ENCODE measurements around the gene CTNNA3. TPM values are rescaled to one million over a fixed set of nuclear protein-coding genes. Genes with fewer than 3 reads are reported as not detected.

CTNNA3 gene
- total RNA-seq, 1 experiment from 2014 or later = 0.06 TPM

GRCh38 chr10:67665491-67665890, 30.5 kb downstream of the CTNNA3 start:
- DNase-seq (ENCODE audit: low read depth) = peak; percentile 79

- no peak for DNase-seq (ENCODE audit: low read depth)
Observed at GRCh38 chr10:67664942-67665341, 31.1 kb downstream of the CTNNA3 start.

- DNase-seq (ENCODE audit: low read depth) = peak; percentile 71
Observed at GRCh38 chr10:67663449-67664087, 32.4 kb downstream of the CTNNA3 start.

DNA sequence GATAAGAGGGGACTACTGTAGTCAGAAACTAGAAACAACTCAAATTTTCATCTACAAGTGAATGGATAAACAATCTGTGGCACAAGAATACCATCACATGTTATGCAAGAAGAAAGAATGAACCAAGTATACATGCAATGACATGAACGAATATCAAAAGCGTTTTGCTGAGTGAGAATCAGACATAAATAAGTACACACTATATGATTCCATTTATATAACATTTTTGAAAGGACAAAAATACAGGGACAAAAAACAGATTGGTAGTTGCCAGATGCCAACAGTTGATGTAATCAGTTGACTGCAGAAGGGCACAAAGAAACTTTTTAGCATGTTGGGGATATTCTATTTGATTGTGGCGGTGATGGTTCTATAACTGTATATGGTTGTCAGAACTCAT, 33.6 kb downstream of the CTNNA3 start:
- DNase-seq (ENCODE audit: low read depth) = no peak

- DNase-seq (ENCODE audit: low read depth) = no peak
Observed at GRCh38 chr10:67659497-67659896, 36.5 kb downstream of the CTNNA3 start.

GRCh38 chr10:67657775-67658174, 38.2 kb downstream of the CTNNA3 start:
- DNase-seq (ENCODE audit: low read depth) = no peak

DNA sequence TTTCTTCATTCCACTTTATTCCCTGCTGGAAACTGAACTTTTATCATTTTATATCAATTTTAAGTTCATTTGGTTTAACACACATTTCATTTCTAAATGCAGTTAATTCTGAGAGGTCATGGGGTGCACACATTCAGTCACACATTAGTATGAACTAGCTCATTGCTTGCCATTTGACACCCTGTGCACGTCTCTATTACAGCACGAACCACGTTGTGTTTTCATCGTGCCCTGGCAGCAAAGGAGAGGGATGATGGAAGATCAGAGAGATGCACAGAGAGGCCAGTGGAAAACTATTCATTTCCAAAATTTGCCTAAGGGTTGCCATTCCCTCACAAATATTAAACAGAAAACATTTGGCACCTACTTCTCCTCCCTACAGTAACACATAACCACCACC, 45.4 kb downstream of the CTNNA3 start:
- no peak for DNase-seq (ENCODE audit: low read depth)

DNA sequence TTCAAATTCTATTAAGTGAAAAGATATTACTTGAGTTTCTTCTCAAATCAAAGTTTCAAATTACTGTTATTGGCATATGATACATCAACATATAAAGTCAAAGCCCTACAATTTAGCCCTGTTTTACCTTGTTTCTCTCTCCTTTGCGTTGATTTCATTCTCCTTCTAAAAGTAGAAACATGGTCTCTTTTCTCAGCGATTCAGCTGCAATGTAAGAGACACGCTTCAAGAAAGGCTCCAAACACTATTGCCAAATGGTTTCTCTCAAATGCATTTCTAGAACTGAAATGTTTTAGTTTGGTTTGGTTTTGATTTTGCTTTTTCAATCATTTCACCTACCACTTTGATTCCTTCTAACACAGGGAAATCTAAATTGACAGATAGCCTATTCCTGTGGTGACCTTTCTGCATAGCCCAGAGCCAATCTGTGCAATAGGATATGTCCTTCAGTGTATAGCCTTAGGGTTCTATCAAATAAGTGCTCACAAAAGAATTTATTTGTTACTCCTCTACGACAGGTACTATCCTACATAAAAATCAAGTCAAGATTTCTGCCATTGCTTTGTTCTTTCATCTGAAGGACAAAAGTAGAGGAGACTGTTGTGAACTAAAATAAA, 47.3 kb downstream of the CTNNA3 start:
- no peak for DNase-seq (ENCODE audit: low read depth)

DNA sequence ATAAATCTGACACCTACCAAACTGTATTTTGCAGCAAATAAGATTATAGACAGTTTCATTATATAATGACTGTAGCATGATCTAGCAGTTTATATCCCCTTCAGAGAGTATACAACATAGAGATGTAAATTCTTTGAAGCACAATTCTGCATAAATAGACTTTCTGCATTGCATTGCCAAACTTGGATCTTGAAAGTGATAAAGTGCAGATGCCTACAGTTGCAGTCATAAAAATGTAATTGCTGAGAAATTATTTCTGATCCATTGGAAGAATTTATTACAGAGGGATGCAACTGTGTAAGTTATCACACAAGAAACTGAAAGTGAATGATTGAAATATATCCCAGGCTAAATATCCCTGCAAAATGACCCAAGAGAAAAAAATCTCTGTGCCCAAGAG, 65.1 kb downstream of the CTNNA3 start:
- DNase-seq (ENCODE audit: low read depth) = no peak

DNA sequence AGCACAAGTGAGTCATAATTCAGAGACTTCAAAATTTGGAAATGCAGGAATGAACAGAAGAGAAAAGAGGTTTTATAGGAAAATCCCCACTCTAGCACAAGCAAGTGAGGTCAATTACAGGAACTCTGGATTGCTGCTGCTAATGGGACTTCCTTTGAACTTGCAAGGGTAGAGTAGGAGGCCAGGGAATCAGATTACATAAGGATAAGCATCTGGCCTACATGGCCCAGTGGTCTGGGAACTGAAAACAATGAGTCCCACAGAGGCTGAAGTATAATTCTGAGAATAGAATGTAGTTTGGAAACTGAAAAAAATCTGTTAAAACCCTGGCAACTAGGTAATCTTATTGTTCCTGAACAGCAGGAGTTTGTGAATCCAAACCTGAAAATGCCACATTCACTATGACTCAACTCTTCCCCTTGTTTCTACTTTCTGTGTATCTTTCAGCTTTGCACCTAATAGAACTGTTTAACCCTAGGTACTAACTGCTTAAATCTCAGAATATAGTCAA, 66.5 kb downstream of the CTNNA3 start:
- no peak for DNase-seq (ENCODE audit: low read depth)

DNA sequence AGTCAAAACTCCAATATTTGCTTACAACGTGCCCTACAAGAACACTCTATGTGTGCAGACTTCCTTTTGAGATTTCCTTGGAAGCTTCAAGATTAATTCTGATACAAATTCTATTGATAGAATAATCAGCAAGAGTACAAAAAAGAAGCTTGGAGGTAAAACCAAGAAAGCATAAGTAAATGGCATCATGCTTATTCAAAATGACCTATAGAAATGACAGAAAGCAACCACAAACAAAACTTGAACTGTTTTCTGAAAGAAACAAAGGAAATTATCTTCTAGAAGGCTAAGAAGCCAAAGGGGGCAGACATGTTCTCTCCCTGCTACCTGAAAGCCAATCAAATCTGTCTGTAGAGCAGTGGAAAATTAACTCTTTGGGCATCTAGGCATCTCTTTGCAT, 73.0 kb downstream of the CTNNA3 start:
- DNase-seq (ENCODE audit: low read depth) = no peak

DNA sequence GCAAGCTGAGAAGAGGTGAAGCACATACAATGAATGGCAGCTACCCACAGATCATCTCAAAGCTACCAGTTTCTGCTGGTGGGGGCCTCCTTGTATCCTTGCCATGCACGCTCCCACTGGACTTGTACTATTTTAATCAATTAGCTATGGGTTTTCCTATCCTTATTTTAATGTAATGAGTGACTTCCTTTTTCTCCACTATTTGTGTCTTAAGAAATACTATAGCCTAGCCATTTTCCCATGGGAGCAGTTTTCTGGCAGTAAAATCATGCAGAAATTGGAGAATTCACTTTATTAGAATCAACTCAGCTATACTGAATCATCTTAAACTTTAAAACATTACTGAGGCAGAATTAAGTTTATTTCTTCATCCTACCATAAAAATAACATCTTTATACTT, 73.5 kb downstream of the CTNNA3 start:
- DNase-seq (ENCODE audit: low read depth) = peak; percentile 27

DNA sequence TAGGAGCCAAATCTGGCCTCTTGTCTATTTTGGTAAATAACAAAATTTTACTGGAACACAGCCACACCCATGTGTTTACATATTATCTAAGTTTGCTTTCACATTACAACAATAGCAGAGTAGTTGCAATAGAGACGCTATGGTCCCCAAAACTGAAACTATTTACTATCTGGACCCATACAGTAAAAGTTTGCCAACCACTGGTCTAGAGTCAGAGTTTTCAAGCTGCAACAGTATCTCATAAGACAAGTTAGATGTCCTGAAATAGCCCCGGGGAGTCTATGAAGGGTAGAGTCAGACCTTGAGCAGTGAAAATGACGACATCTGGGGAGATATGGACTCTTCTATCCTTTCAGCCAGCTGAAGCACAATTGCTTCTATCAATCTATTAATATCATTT, 74.2 kb downstream of the CTNNA3 start:
- no peak for DNase-seq (ENCODE audit: low read depth)

DNA sequence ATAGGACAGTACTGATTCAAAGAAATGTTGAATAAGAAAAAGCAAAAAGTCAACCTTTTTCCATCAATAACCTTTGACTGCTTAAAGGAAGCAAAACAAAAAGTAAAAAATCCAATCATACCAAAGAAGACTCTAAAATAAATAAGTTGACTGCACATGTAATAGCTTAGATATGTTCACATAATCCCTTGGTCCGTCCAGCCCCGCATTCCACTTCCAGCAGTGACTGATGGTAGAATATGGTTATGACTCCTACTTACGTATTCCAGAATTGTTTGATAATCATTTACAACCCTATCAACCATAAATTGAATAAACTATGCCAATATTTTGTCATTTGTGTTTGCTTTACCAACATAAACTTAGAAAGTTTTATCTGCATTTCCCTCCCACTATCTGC, 77.9 kb downstream of the CTNNA3 start:
- DNase-seq (ENCODE audit: low read depth) = peak; percentile 60

- peak; percentile 78 for DNase-seq (ENCODE audit: low read depth)
Observed at GRCh38 chr10:67612577-67613537, 83.1 kb downstream of the CTNNA3 start.

GRCh38 chr10:67612176-67612575, 83.8 kb downstream of the CTNNA3 start:
- DNase-seq (ENCODE audit: low read depth) = no peak

GRCh38 chr10:67609996-67610793, 85.8 kb downstream of the CTNNA3 start:
- DNase-seq (ENCODE audit: low read depth) = peak; percentile 19

- DNase-seq (ENCODE audit: low read depth) = no peak
Observed at GRCh38 chr10:67608001-67608400, 88.0 kb downstream of the CTNNA3 start.

GRCh38 chr10:67607472-67607871, 88.5 kb downstream of the CTNNA3 start:
- peak; percentile 65 for DNase-seq (ENCODE audit: low read depth)

DNA sequence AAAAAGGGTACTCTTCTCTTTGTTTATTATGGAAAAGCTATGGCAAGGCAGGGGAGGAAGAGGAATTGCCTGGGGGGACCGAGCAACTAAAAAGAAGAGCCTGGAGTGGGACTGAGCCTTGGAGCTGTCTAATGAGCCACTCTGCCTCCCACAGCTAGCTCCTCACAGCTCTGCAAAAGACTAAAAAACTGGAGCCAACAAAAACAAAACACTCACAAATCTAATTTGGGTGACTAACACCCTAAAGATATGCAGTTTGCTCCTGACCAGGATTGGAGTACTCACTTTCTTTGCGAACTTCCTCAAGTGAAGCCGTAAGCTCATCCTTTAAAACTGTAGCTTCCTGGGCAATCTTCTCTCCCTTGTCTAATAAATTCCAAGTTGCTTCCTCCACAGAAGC, 89.4 kb downstream of the CTNNA3 start:
- peak; percentile 89 for DNase-seq (ENCODE audit: low read depth)

- no peak for DNase-seq (ENCODE audit: low read depth)
Observed at GRCh38 chr10:67603701-67604100, 92.3 kb downstream of the CTNNA3 start.
